GM19438 (cell line): Measurements from ENCODE around the gene CLHC1.

Experiments used
- ATAC-seq: cut with Tn5 transposase; IDR thresholded peaks from one replicate; pipeline ENCODE4 v1.9.1; 2021; ENCODE audit warnings: low read depth; ENCODE audit not compliant: unreplicated experiment

Gene CLHC1

DNA sequence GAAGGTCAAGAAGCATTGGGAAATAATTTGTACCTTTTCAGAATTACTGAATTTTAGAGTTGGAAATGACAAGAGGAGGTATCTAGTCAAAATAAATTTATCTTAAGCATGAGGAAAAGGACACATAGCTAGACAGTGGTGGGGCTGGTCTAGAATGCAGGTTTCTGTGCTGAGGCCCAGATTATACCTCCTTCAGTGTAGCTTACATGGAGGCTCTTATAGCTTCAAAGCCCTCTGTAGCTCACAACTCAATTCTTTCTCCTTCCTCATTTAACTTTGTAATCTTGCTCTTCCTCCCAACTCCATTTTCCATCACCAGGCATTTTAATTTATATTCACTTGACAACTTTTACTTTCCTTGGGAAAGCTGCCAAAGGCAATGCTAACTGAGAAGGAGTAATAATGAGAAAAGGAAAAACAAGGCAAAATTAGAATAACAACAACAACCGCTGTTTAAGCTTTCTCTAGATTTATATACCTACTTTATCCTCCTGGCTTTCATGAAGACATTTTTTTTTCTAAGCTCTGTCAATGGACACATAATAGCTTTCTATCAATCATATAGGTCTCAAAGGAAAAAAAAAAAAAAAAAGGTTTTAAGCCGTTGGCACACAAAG is 58.5 kb downstream of the CLHC1 start:
- no peak for ATAC-seq

- no peak for ATAC-seq
Observed at GRCh38 chr2:55169915-55170314, 62.2 kb downstream of the CLHC1 start.

DNA sequence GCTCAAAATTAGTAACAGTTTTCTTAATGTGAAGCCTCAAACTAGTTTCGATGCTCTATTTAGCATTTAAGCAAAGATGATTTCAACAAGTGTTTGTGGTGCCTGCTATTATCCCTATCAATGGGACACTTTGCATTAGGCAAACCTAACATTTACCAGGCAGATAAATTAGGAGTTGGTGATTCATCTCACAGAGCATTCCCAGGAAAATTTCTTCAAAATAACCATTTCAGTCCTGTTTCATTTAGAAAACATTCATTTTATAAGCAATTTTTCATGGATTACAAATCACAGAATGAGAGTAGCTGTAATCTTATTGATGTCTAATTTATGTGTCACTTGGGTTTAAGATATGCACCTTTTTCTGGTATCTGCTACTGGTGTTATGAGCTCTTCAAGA is 62.7 kb downstream of the CLHC1 start:
- ATAC-seq: no peak

DNA sequence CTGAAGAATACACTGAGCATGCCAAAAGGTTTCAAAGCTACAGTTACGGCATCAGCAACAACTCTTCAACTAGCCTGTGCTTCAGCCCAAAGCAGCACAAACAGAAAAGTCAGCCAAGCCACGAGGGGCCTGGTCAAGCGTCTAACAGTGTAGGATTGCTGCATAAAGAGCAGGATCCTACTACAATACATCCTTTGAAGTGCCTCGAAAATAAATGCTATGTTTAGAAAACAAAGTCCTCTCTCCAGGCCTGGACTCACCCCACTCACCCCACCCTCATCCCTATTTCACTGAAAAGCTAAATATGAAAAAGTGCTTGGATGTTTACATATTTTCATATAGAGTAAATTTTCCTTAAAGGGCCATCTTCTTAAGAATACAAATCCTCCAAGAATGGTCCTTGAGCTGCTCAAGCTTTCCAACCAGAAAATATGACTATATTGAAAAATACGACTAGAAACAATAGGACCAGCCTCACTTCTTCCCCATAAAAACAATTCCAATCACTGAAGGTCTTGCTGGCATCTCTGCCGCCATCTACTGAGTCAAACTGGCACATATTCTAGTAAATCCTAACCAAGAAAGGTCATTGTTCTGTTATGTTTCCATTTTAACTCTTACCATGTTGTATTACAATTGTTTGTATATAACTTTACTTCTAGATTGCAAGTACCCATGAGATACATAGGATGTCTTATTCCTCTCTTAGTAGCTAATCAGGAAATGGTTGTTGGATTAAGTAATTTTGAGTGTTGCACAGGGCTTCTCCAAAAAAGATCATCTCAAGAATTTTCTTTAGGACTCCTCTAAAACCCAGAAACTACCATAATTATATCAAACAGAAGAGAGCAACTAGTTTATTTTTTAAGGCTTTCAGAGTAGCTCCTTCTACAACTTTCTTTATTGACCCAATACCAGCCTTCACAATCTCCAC is 63.6 kb downstream of the CLHC1 start:
- ATAC-seq: peak; percentile 56

- no peak for ATAC-seq
Observed at GRCh38 chr2:55165626-55166025, 66.5 kb downstream of the CLHC1 start.

GRCh38 chr2:55164534-55165480 is 67.3 kb downstream of the CLHC1 start:
- no peak for ATAC-seq

GRCh38 chr2:55163941-55164390 is 68.1 kb downstream of the CLHC1 start:
- no peak for ATAC-seq

DNA sequence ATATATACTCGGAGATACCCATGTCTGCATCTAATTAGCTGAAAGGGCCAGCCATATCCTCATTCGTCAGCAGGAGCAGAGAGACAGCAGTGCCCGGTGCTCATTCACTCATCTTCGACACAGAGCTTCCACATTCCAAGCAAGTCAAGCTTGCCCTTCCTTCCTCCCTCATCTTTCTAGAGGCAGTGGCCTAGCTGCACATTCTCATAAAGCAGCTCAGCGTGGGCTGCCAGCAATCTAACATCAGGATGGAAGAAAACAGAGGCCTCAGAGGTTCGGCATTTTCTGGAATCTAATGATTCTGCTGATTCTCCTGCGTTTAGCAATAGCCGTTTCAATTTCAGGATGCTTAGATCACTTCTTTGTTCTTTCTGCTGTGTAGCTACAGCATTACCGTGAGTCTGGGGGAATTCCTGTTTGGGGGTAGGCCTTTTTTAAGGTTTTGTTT is 68.8 kb downstream of the CLHC1 start:
- no peak for ATAC-seq

DNA sequence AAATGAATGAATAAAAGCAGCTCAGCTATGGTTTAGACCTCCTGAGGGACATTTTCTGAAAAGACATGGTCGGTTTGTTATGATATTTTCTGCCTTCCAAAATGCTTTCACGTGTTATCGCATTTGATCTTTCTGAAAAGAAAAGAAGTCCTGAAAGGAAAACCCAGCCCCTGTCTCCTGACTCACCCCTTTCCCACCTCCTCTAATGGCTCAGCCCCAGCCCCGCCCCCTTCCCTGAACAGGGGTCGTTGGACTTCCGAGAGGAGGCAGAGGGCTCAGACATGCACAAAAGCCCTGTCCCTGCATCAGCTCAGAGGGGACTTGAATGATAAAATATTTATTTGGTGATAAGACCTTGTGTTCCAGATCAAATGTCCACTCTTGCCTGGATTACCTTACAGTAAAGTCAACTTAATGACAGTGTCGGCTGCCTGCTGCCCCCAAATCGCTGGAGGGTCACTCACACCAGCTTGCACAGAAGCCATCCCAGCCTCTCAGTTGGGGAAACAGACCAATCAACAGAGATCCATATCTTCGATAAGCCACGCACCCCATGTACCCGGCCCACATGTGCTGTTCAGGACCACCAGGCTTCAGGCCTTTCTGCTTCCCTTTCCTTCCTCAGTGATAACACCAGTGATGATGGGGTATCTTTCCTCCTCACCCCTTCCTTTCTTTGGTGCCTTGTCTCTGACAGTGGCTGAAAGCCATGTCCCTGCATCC is 69.6 kb downstream of the CLHC1 start:
- no peak for ATAC-seq

DNA sequence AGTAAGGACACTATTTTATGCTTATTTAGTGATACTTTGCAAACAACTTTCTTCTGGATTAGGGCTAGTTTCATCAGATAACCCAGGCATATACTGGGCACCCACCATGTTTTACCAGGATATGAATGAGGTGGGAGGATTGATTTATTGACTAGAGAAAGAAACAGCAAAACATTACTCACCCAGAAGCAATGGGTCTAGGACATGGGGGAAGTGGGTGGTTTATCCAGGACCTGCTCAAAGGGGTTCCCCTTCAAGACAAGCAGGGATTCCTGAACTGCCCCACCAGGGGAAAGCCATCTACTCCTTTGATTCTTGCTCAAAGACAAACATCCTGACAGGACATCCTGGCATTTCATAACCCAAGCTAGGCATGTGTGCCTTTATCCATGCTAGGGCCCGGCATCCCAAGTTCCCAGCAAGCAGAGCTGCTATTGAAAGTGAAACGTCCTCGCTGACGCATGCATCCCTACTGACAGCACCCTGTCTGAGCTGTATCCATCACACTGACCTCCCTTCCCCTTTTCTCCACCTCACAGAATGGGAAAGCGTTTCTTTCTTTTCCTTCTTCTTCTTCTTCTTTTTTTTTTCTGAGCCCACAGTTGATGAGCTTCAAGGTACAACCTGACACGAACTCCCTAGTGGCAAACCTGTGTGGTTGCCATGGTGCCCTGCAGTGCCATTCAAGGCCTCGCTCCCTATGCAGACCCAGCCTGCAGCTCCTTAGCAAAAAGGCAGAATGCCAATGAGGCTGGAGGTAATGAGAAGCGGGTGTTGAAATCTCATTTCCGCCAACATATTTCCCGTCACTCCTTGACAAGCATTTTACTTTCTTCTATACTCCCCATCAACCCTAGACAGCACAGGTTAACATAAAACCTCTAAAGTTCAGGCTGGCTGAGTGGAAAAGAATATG is 70.5 kb downstream of the CLHC1 start:
- ATAC-seq: no peak

DNA sequence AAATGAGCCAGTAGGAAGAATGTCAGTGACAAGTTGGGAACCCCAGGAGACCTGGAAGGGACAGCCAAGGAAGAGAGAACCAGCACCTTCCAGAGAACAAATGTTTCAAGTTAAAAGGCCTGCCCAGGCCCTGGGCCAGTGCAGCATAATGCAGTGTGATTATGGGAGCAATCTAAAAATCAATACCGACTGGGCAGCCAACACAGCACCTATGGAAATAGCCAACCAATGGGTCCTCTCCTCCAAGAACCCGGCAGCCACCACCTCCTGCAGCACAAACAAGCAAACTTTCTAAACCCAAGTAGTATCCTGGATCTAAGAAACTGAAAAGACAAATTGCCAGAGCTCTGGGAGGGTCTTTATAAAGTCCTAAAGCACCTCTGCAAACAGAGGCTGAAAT is 71.7 kb downstream of the CLHC1 start:
- no peak for ATAC-seq

- no peak for ATAC-seq
Observed at GRCh38 chr2:55159752-55160151, 72.3 kb downstream of the CLHC1 start.

GRCh38 chr2:55159037-55159651 is 72.9 kb downstream of the CLHC1 start:
- peak; percentile 89 for ATAC-seq

DNA sequence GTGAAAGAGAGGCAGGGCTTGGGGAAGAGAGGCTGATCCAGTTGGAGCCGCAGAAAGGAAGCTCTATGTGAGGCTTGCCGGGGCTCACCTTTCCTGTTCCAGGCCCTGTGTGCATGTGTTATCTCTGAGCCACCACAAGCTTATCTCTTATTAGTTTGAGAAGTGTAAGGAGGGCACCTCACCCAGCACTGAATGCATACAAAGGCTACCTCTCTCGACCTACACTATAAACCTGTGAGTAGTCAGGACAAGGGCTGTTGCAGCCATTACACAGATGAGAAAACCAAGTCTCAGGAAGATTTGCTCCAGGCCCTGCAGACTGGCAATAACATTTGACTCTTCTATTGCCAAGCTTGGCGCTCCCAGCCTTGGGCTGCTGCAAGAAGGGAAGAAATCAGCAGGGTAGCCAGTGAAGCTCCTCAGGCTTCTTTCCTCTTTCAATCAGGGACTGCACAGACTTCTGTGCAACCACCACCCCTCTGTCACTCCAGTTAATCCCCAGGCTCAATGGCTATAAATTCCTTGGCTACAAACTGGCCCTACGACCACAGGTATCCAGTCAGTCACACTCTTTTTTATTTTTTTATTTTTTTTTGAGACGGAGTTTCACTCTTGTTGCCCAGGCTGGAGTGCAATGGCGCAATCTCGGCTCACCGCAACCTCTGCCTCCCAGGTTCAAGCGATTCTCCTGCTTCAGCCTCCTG is 73.8 kb downstream of the CLHC1 start:
- no peak for ATAC-seq

DNA sequence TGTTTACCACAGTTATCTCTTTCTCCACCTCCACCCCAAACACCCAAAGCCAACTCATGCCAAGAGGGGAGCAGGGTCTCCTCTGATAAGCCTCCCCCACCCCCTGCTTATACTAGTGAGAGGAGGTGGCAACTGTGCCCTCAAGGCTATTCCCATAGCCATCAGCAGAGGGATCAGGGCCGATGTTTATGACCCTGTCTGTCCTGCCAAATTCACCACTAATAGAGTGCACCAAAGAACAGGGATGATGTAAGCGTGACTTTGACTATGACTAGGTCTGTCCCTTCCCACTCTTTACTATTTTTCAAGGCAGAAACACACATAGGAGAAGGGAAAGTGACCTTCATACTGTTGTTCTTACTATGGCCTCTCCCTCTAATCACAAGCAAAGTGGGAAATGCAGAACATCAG is 74.6 kb downstream of the CLHC1 start:
- no peak for ATAC-seq

DNA sequence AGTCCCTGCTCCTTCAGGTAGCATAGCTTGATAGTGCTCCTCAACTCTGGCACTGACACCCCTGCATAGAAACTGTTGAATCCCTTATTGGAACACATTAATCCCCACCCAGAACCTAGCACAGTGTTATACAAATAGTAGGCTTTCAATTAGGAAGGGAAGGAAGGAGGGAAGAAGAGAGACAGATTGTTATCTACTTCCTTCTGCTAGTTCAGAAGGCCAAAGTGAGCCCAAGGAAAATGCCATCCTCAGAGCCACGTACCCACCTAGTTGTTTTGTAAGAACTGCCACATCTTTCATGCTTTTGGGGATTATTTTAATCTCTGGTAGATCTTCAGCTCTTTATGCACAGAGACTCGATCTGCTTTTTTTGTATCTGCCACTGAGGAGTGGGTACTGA is 75.1 kb downstream of the CLHC1 start:
- no peak for ATAC-seq

DNA sequence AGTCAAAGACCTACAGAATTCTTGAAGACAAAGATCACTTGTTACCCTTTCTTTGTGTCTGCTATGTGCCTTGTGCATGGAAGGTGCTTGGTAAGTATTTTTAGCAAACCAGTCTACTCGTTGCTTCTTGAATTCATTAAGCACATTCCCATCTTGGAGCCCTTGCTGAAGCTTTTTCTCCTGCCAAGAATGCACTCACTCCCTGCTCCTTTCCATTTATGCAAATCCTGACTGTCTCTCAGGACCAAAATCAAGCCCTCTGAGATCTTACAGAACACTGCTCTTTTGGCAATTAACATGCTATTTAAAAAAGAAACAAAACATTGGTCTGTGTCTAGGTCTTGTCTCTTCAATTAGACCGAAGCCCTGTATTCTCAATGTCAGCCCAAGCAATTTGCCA is 75.8 kb downstream of the CLHC1 start:
- ATAC-seq: no peak

DNA sequence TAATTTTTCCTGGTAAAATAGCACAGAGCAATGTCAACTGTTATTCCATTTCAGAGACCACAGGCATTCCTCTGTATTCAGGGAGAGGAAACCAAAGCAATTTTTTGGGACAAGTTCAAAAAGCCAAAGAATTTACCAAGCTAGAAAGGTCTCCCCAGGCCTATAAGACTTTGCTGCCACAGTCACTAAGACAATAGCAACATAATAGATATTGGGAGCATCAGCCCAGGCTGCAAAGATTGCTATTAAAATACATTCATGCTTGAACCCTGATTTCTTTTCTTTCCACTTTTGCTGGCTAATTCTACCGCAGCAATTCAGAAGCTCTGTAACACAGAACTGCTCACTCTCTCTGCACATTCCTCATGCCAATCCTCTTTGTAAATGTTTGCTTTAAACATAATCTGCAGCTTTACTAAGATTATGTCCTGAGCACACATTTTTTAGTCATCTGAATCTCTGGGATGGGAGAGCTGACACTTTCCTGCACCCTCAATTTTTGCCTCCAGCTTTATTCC is 76.3 kb downstream of the CLHC1 start:
- no peak for ATAC-seq
